Progenitor cell of endocrine pancreas (in vitro differentiated cells): ENCODE results near the gene CTNS. TPM values are rescaled to one million over a fixed set of nuclear protein-coding genes. Genes with fewer than 3 reads are reported as not detected.
A peak's percentile ranks its signal among the peaks of the same experiment; 100 is the strongest.

Source experiments
- DNase-seq: peaks from one replicate; pipeline ENCODE4 v3.0.0; 2021; ENCODE audit warnings: low spot score; ENCODE audit not compliant: unreplicated experiment
- H3K27ac Mint-ChIP-seq: 2 replicates; pipeline ENCODE4 v1.8.0; 2021; ENCODE audit warnings: mild to moderate bottlenecking, moderate library complexity, mixed read lengths
- H3K27me3 Mint-ChIP-seq: 2 replicates; pipeline ENCODE4 v1.8.0; 2021; ENCODE audit warnings: mixed read lengths
- H3K36me3 Mint-ChIP-seq: 2 replicates; pipeline ENCODE4 v1.8.0; 2022; ENCODE audit warnings: mixed read lengths; ENCODE audit not compliant: insufficient read depth
- H3K4me1 Mint-ChIP-seq: 2 replicates; pipeline ENCODE4 v1.8.0; 2021; ENCODE audit warnings: low read depth, mixed read lengths
- H3K4me3 Mint-ChIP-seq: 2 replicates; pipeline ENCODE4 v1.8.0; 2021; ENCODE audit warnings: low read depth, mild to moderate bottlenecking, moderate library complexity, mixed read lengths
- H3K9me3 Mint-ChIP-seq: 2 replicates; pipeline ENCODE4 v1.8.0; 2021; ENCODE audit warnings: low read depth, mixed read lengths
- CTCF ChIP-seq: fragments of 200-600 bp; sonication (generic); IDR thresholded peaks from one replicate; pipeline ENCODE4 v1.5.0; 2021; ENCODE audit warnings: antibody characterized with exemption, mild to moderate bottlenecking; ENCODE audit not compliant: unreplicated experiment
- total RNA-seq: library from RNA; stranded (reverse); gene quantifications from 2 replicates; pipeline ENCODE4 v1.2.1, GENCODE V29; 2021

CTNS gene
- total RNA-seq, 1 donor from 2014 or later = 16.4 TPM

GRCh38 chr17:3667366-3668278 lies 31.1 kb downstream of the CTNS start:
- H3K27ac Mint-ChIP-seq = peak overlapping the region; percentile 98
- H3K36me3 Mint-ChIP-seq = peaks cover 5% of the 10 kb centered on the region
- H3K27me3 Mint-ChIP-seq = no peaks in the 10 kb centered on the region
- peak; percentile 73 for DNase-seq
- H3K4me1 Mint-ChIP-seq = peaks cover 17% of the 10 kb centered on the region
- H3K4me3 Mint-ChIP-seq = peak overlapping the region; percentile 96
- H3K9me3 Mint-ChIP-seq = no peaks in the 10 kb centered on the region
- no peak for TF ChIP-seq CTCF

GRCh38 chr17:3668279-3669084 lies 31.9 kb downstream of the CTNS start, which contains the start of the genes EMC6 and TAX1BP3:
TSS of gene EMC6 (plus strand) at chr17:3668812. CDS start at chr17:3669147, 335 bp downstream.
TSS of gene TAX1BP3 (minus strand) at chr17:3668578. CDS start at chr17:3668526, 52 bp downstream.
- DNase-seq = peak; percentile 100
- Mint-ChIP-seq H3K27me3 (no peaks in the 10 kb centered on the region), H3K4me3 (peak within 1 kb of the TSS; percentile 96)

GRCh38 chr17:3669085-3669347 lies 32.5 kb downstream of the CTNS start:
- Mint-ChIP-seq H3K27ac (peak overlapping the region; percentile 98), H3K9me3 (no peaks in the 10 kb centered on the region), H3K4me1 (peaks cover 17% of the 10 kb centered on the region), H3K36me3 (peaks cover 5% of the 10 kb centered on the region), H3K27me3 (no peaks in the 10 kb centered on the region), H3K4me3 (peak overlapping the region; percentile 96)
- DNase-seq = no peak
- no peak for TF ChIP-seq CTCF

More at GRCh38 chr17:3668279-3669084, 31.9 kb downstream of the CTNS start, which contains the start of the genes EMC6 and TAX1BP3:
- H3K27ac Mint-ChIP-seq = peak within 1 kb of the TSS; percentile 98
- TF ChIP-seq CTCF = no peak
- H3K36me3 Mint-ChIP-seq = peaks cover 5% of the 10 kb centered on the region
- peaks cover 17% of the 10 kb centered on the region for H3K4me1 Mint-ChIP-seq
- no peaks in the 10 kb centered on the region for H3K9me3 Mint-ChIP-seq

- DNase-seq = no peak
- TF ChIP-seq CTCF = no peak
These were observed 33.0 kb downstream of the CTNS start for GRCh38 chr17:3669548-3669947.

GRCh38 chr17:3672571-3672970 lies 36.0 kb downstream of the CTNS start:
- DNase-seq = no peak
- peaks cover 3% of the 10 kb centered on the region for H3K36me3 Mint-ChIP-seq
- TF ChIP-seq CTCF = no peak
- no peak overlapping the region for H3K4me3 Mint-ChIP-seq
- no peak overlapping the region for H3K27ac Mint-ChIP-seq
- peaks cover 6% of the 10 kb centered on the region for H3K4me1 Mint-ChIP-seq
- H3K27me3 Mint-ChIP-seq = peaks cover 9% of the 10 kb centered on the region
- no peaks in the 10 kb centered on the region for H3K9me3 Mint-ChIP-seq

More at GRCh38 chr17:3669548-3669947, 33.0 kb downstream of the CTNS start:
- peaks cover 17% of the 10 kb centered on the region for H3K4me1 Mint-ChIP-seq
- peaks cover 3% of the 10 kb centered on the region for H3K27me3 Mint-ChIP-seq
- peaks cover 3% of the 10 kb centered on the region for H3K36me3 Mint-ChIP-seq
- H3K27ac Mint-ChIP-seq = peak overlapping the region; percentile 98
- H3K4me3 Mint-ChIP-seq = peak overlapping the region; percentile 96
- no peaks in the 10 kb centered on the region for H3K9me3 Mint-ChIP-seq
